ENCODE results near the gene ENDOV.

ENDOV gene

GRCh38 chr17:80463784-80464400 lies 48.9 kb downstream of the ENDOV start:
- no peak overlapping the region for H3K4me3 ChIP-seq (ENCODE audit: low read depth, low read length)

GRCh38 chr17:80464486-80464885 lies 49.5 kb downstream of the ENDOV start:
- peaks cover 5% of the 10 kb centered on the region for H3K9me3 ChIP-seq (ENCODE audit: insufficient read depth, low read depth, low read length)
- no peak overlapping the region for H2AFZ ChIP-seq (ENCODE audit: insufficient read depth, low read length, poor library complexity)
- H2BK120ac ChIP-seq (ENCODE audit: insufficient read depth, low read length, poor library complexity) = no peak overlapping the region
- H2BK12ac ChIP-seq (ENCODE audit: low read length) = no peak overlapping the region
- H3K79me1 ChIP-seq (ENCODE audit: low read length) = no peaks in the 10 kb centered on the region
- H4K91ac ChIP-seq (ENCODE audit: low read depth, low read length) = no peak overlapping the region
- H4K8ac ChIP-seq (ENCODE audit: low read depth, low read length) = no peak overlapping the region
- H3K18ac ChIP-seq (ENCODE audit: low read length) = no peak overlapping the region
- DNase-seq = no peak
- H3K27me3 ChIP-seq (ENCODE audit: insufficient read depth, low read length) = peaks cover 2% of the 10 kb centered on the region
- no peaks in the 10 kb centered on the region for H3K79me2 ChIP-seq (ENCODE audit: control insufficient read depth, insufficient read depth, low read length, poor library complexity)
- H2AK5ac ChIP-seq (ENCODE audit: low read length) = no peak overlapping the region
- no peaks in the 10 kb centered on the region for H3K4me1 ChIP-seq (ENCODE audit: control insufficient read depth in 1 of 2, insufficient read depth in 2 of 2, low read length in 2 of 2)
- no peak overlapping the region for H3K9ac ChIP-seq (ENCODE audit: low read length)
- no peak overlapping the region for H3K27ac ChIP-seq (ENCODE audit: low read depth, low read length)
- no peak overlapping the region for H4K12ac ChIP-seq (ENCODE audit: low read depth, low read length)
- H2BK5ac ChIP-seq (ENCODE audit: low read depth, low read length, poor library complexity) = no peak overlapping the region
- no peak overlapping the region for H3K4me3 ChIP-seq (ENCODE audit: low read depth, low read length)
- H3K4me2 ChIP-seq (ENCODE audit: low read length) = no peak overlapping the region
- H3K36me3 ChIP-seq (ENCODE audit: control insufficient read depth in 1 of 2, insufficient read depth in 2 of 2, low read length in 2 of 2) = no peaks in the 10 kb centered on the region
- no peak overlapping the region for H3K4ac ChIP-seq (ENCODE audit: low read depth, low read length)
- no CpG with 5 or more reads among the region's 8 CpGs for WGBS (ENCODE audit: extremely low coverage, insufficient coverage, insufficient read length)
- no peak overlapping the region for H3K23ac ChIP-seq (ENCODE audit: low read length)
- H3K14ac ChIP-seq (ENCODE audit: low read length) = no peak overlapping the region

More at GRCh38 chr17:80463784-80464400, 48.9 kb downstream of the ENDOV start:
- Histone ChIP-seq H4K12ac (ENCODE audit: low read depth, low read length) (no peak overlapping the region), H4K91ac (ENCODE audit: low read depth, low read length) (no peak overlapping the region), H2BK12ac (ENCODE audit: low read length) (no peak overlapping the region), H3K9me3 (ENCODE audit: insufficient read depth, low read depth, low read length) (peaks cover 5% of the 10 kb centered on the region), H3K4me1 (ENCODE audit: control insufficient read depth in 1 of 2, insufficient read depth in 2 of 2, low read length in 2 of 2) (no peaks in the 10 kb centered on the region), H3K14ac (ENCODE audit: low read length) (no peak overlapping the region), H3K4ac (ENCODE audit: low read depth, low read length) (no peak overlapping the region), H2AFZ (ENCODE audit: insufficient read depth, low read length, poor library complexity) (no peak overlapping the region), H3K18ac (ENCODE audit: low read length) (no peak overlapping the region), H2BK5ac (ENCODE audit: low read depth, low read length, poor library complexity) (no peak overlapping the region), H3K36me3 (ENCODE audit: control insufficient read depth in 1 of 2, insufficient read depth in 2 of 2, low read length in 2 of 2) (no peaks in the 10 kb centered on the region), H3K4me2 (ENCODE audit: low read length) (no peak overlapping the region), H3K79me2 (ENCODE audit: control insufficient read depth, insufficient read depth, low read length, poor library complexity) (no peaks in the 10 kb centered on the region), H3K27ac (ENCODE audit: low read depth, low read length) (no peak overlapping the region), H2AK5ac (ENCODE audit: low read length) (no peak overlapping the region), H4K8ac (ENCODE audit: low read depth, low read length) (no peak overlapping the region), H3K9ac (ENCODE audit: low read length) (no peak overlapping the region), H2BK120ac (ENCODE audit: insufficient read depth, low read length, poor library complexity) (no peak overlapping the region), H3K23ac (ENCODE audit: low read length) (no peak overlapping the region), H3K79me1 (ENCODE audit: low read length) (no peaks in the 10 kb centered on the region), H3K27me3 (ENCODE audit: insufficient read depth, low read length) (peaks cover 2% of the 10 kb centered on the region)
- no peak for DNase-seq
- no CpG with 5 or more reads among the region's 13 CpGs for WGBS (ENCODE audit: extremely low coverage, insufficient coverage, insufficient read length)

- Histone ChIP-seq H2BK5ac (ENCODE audit: low read depth, low read length, poor library complexity) (no peak overlapping the region), H3K4me3 (ENCODE audit: low read depth, low read length) (no peak overlapping the region), H3K4me1 (ENCODE audit: control insufficient read depth in 1 of 2, insufficient read depth in 2 of 2, low read length in 2 of 2) (no peaks in the 10 kb centered on the region), H4K12ac (ENCODE audit: low read depth, low read length) (no peak overlapping the region), H3K9me3 (ENCODE audit: insufficient read depth, low read depth, low read length) (peaks cover 5% of the 10 kb centered on the region), H3K36me3 (ENCODE audit: control insufficient read depth in 1 of 2, insufficient read depth in 2 of 2, low read length in 2 of 2) (no peaks in the 10 kb centered on the region), H2AK5ac (ENCODE audit: low read length) (no peak overlapping the region), H3K79me1 (ENCODE audit: low read length) (no peaks in the 10 kb centered on the region), H3K4ac (ENCODE audit: low read depth, low read length) (no peak overlapping the region), H3K23ac (ENCODE audit: low read length) (no peak overlapping the region), H2BK120ac (ENCODE audit: insufficient read depth, low read length, poor library complexity) (no peak overlapping the region), H3K79me2 (ENCODE audit: control insufficient read depth, insufficient read depth, low read length, poor library complexity) (no peaks in the 10 kb centered on the region), H2BK12ac (ENCODE audit: low read length) (no peak overlapping the region), H3K9ac (ENCODE audit: low read length) (no peak overlapping the region), H2AFZ (ENCODE audit: insufficient read depth, low read length, poor library complexity) (no peak overlapping the region), H4K91ac (ENCODE audit: low read depth, low read length) (no peak overlapping the region), H3K4me2 (ENCODE audit: low read length) (no peak overlapping the region), H3K27ac (ENCODE audit: low read depth, low read length) (no peak overlapping the region), H3K14ac (ENCODE audit: low read length) (no peak overlapping the region), H3K27me3 (ENCODE audit: insufficient read depth, low read length) (peaks cover 2% of the 10 kb centered on the region), H4K8ac (ENCODE audit: low read depth, low read length) (no peak overlapping the region), H3K18ac (ENCODE audit: low read length) (no peak overlapping the region)
- WGBS (ENCODE audit: extremely low coverage, insufficient coverage, insufficient read length) = no CpG with 5 or more reads among the region's 20 CpGs
- no peak for DNase-seq
Observed at GRCh38 chr17:80465327-80465974, 50.5 kb downstream of the ENDOV start.

- Histone ChIP-seq H3K4me1 (ENCODE audit: control insufficient read depth in 1 of 2, insufficient read depth in 2 of 2, low read length in 2 of 2) (no peaks in the 10 kb centered on the region), H3K14ac (ENCODE audit: low read length) (no peak overlapping the region), H3K27me3 (ENCODE audit: insufficient read depth, low read length) (peaks cover 2% of the 10 kb centered on the region), H4K8ac (ENCODE audit: low read depth, low read length) (no peak overlapping the region), H3K27ac (ENCODE audit: low read depth, low read length) (no peak overlapping the region), H3K79me2 (ENCODE audit: control insufficient read depth, insufficient read depth, low read length, poor library complexity) (no peaks in the 10 kb centered on the region), H3K9me3 (ENCODE audit: insufficient read depth, low read depth, low read length) (peaks cover 5% of the 10 kb centered on the region), H3K4me2 (ENCODE audit: low read length) (no peak overlapping the region), H3K4me3 (ENCODE audit: low read depth, low read length) (no peak overlapping the region), H4K91ac (ENCODE audit: low read depth, low read length) (no peak overlapping the region), H2BK120ac (ENCODE audit: insufficient read depth, low read length, poor library complexity) (no peak overlapping the region), H2AFZ (ENCODE audit: insufficient read depth, low read length, poor library complexity) (no peak overlapping the region), H2BK12ac (ENCODE audit: low read length) (no peak overlapping the region), H3K36me3 (ENCODE audit: control insufficient read depth in 1 of 2, insufficient read depth in 2 of 2, low read length in 2 of 2) (no peaks in the 10 kb centered on the region), H3K4ac (ENCODE audit: low read depth, low read length) (no peak overlapping the region), H3K9ac (ENCODE audit: low read length) (no peak overlapping the region), H2AK5ac (ENCODE audit: low read length) (no peak overlapping the region), H2BK5ac (ENCODE audit: low read depth, low read length, poor library complexity) (no peak overlapping the region), H3K79me1 (ENCODE audit: low read length) (no peaks in the 10 kb centered on the region), H3K18ac (ENCODE audit: low read length) (no peak overlapping the region), H4K12ac (ENCODE audit: low read depth, low read length) (no peak overlapping the region), H3K23ac (ENCODE audit: low read length) (no peak overlapping the region)
- no peak for DNase-seq
- WGBS (ENCODE audit: extremely low coverage, insufficient coverage, insufficient read length) = no CpG with 5 or more reads among the region's 15 CpGs
Observed at GRCh38 chr17:80466188-80466705, 51.3 kb downstream of the ENDOV start.

All from trophoblast cell (in vitro differentiated cells and primary cell).